Stimulated activated CD4-positive, alpha-beta T cell treated with anti-CD3 and anti-CD28 coated beads, Interleukin-15, amount 100 ng/mL, for 48 hours (primary cell): ENCODE results near the gene FRY.
"Not testable (repeated sequence)": the region's sequence is repeated elsewhere in the genome, so short reads cannot be mapped to it uniquely, and the experiment has no call there.

Experiments
- DNase-seq, 2 donors: peaks; one replicate each; pipeline ENCODE4 v3.0.0-alpha.2; 2020; ENCODE audit warnings: low read depth in 2 of 2

The FRY gene

GRCh38 chr13:32031025-32031814 lies at the start of gene FRY:
TSS of gene FRY (plus strand) at chr13:32031774. CDS start at chr13:32031796, 22 bp downstream.
- DNase-seq, result peak; percentile 12 to 25

- DNase-seq, result no peak
Measured at GRCh38 chr13:31982124-31982523, 49.5 kb upstream of the FRY start.

GRCh38 chr13:31982540-31982939 lies 49.0 kb upstream of the FRY start:
- no peak for DNase-seq

- DNase-seq, result not testable (repeated sequence)
Measured at GRCh38 chr13:31983696-31984095, 47.9 kb upstream of the FRY start.

- DNase-seq, result not testable (repeated sequence)
Measured at GRCh38 chr13:31984388-31984787, 47.2 kb upstream of the FRY start.

- no peak for DNase-seq
Measured at GRCh38 chr13:31986676-31987470, 44.7 kb upstream of the FRY start.

- no peak for DNase-seq
Measured at GRCh38 chr13:31987535-31988170, 43.9 kb upstream of the FRY start.

- not testable (repeated sequence) for DNase-seq
Measured at GRCh38 chr13:31994367-31994766, 37.2 kb upstream of the FRY start.

- no peak for DNase-seq
Measured at GRCh38 chr13:31996601-31997000, 35.0 kb upstream of the FRY start.

- no peak for DNase-seq
Measured at GRCh38 chr13:31997641-31998040, 33.9 kb upstream of the FRY start.

GRCh38 chr13:31998131-31998530 lies 33.4 kb upstream of the FRY start:
- no peak for DNase-seq

- not testable (repeated sequence) for DNase-seq
Measured at GRCh38 chr13:32000754-32001153, 30.8 kb upstream of the FRY start.

- DNase-seq, result no peak
Measured at GRCh38 chr13:32001154-32001768, 30.3 kb upstream of the FRY start.

GRCh38 chr13:32001769-32002168 lies 29.8 kb upstream of the FRY start:
- no peak for DNase-seq

GRCh38 chr13:32002873-32003272 lies 28.7 kb upstream of the FRY start:
- no peak for DNase-seq

GRCh38 chr13:32007494-32007893 lies 24.1 kb upstream of the FRY start:
- no peak for DNase-seq

- DNase-seq, result no peak
Measured at GRCh38 chr13:32008518-32009175, 22.9 kb upstream of the FRY start.

- no peak for DNase-seq
Measured at GRCh38 chr13:32009362-32009761, 22.2 kb upstream of the FRY start.

GRCh38 chr13:32010136-32010535 lies 21.4 kb upstream of the FRY start:
- no peak for DNase-seq

- no peak for DNase-seq
Measured at GRCh38 chr13:32011971-32012370, 19.6 kb upstream of the FRY start.

- DNase-seq, result no peak
Measured at GRCh38 chr13:32013181-32013580, 18.4 kb upstream of the FRY start.

- DNase-seq, result no peak
Measured at GRCh38 chr13:32016119-32016518, 15.5 kb upstream of the FRY start.
